Superior temporal gyrus (tissue), 1 donor: Measurements from ENCODE around the gene PEMT.

Experiments
- DNase-seq: peaks from one replicate; pipeline ENCODE4 v3.0.0-alpha.2; 2016; ENCODE audit errors: extremely low spot score

Gene PEMT

GRCh38 chr17:17503566-17504130 is 87.9 kb downstream of the PEMT start:
- peak; percentile 61 for DNase-seq

GRCh38 chr17:17502741-17503565 is 88.6 kb downstream of the PEMT start:
- DNase-seq = no peak

- no peak for DNase-seq
Observed at GRCh38 chr17:17500999-17501605, 90.4 kb downstream of the PEMT start.

GRCh38 chr17:17499402-17500145 is 91.9 kb downstream of the PEMT start:
- DNase-seq = no peak

- no peak for DNase-seq
Observed at GRCh38 chr17:17498606-17499301, 92.8 kb downstream of the PEMT start.

GRCh38 chr17:17497845-17498520 is 93.5 kb downstream of the PEMT start:
- no peak for DNase-seq

GRCh38 chr17:17497065-17497844 is 94.3 kb downstream of the PEMT start:
- DNase-seq = no peak

GRCh38 chr17:17496189-17497064 is 95.1 kb downstream of the PEMT start, which contains the start of gene RASD1:
TSS of gene RASD1 (minus strand) at chr17:17496395. CDS start at chr17:17496181, 214 bp downstream.
- peak; percentile 88 for DNase-seq

GRCh38 chr17:17495536-17496188 is 95.8 kb downstream of the PEMT start:
- no peak for DNase-seq

GRCh38 chr17:17494870-17495535 is 96.5 kb downstream of the PEMT start:
- no peak for DNase-seq

GRCh38 chr17:17494499-17494869 is 97.0 kb downstream of the PEMT start:
- DNase-seq = no peak

- DNase-seq = no peak
Observed at GRCh38 chr17:17493986-17494466, 97.5 kb downstream of the PEMT start.

GRCh38 chr17:17493249-17493985 is 98.1 kb downstream of the PEMT start:
- DNase-seq = no peak

GRCh38 chr17:17492571-17492970 is 98.9 kb downstream of the PEMT start:
- no peak for DNase-seq

- DNase-seq = no peak
Observed at GRCh38 chr17:17492085-17492484, 99.4 kb downstream of the PEMT start.

GRCh38 chr17:17491546-17491988 is 99.9 kb downstream of the PEMT start:
- peak; percentile 73 for DNase-seq

- no peak for DNase-seq
Observed at GRCh38 chr17:17491031-17491471, 100.5 kb downstream of the PEMT start.
